Measurements from ENCODE around the gene TMEM132D. TPM values are rescaled to one million over a fixed set of nuclear protein-coding genes. Genes with fewer than 3 reads are reported as not detected.

The TMEM132D gene
- total and polyA plus RNA-seq, 2 of the 8 experiments (the other 6 are each of a cell fraction or from before 2014, with no cell fraction given), result 3.5 to 10.1 TPM

DNA sequence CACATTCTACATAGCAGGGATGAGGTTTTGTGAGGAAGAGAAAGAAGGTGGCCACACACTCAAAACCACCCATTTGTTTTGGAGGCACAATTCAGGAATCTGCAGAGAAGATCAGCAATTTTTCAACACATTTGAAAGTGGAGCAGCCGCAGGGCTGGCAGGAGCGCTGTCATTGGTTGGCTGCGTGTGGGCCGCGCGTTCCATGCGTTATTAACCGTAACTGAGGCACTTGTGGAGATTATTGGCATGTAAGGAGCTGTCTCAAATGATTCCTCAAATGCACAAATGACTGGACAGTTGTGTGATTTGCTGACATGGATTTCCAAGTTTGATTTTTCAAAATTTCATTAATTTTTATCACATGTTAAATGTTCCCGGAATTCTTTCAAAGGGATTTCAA lies 318.5 kb downstream of the TMEM132D start:
- Histone ChIP-seq H2AFZ (ENCODE audit: low read length) (no peak overlapping the region), H3K27me3 (replicated peaks in 1 of 4; ENCODE audit: control insufficient read depth in 3 of 4, extremely low read depth in 1 of 4, insufficient read depth in 3 of 4, low read length in 3 of 4) (no peaks in the 10 kb centered on the region), H2BK5ac (ENCODE audit: low read depth, low read length) (no peak overlapping the region), H3K18ac (ENCODE audit: extremely low read depth, low read length) (no peak overlapping the region), H3K23ac (ENCODE audit: insufficient read length) (no peak overlapping the region), H4K20me1 (replicated peaks in 1 of 2; ENCODE audit: control insufficient read depth in 1 of 2, insufficient read depth in 2 of 2, low read length in 2 of 2) (no peaks in the 10 kb centered on the region), H3K27ac (ENCODE audit: low read depth, low read length) (no peak overlapping the region), H3K9ac (replicated peaks in 1 of 4; ENCODE audit: extremely low read depth in 1 of 4, low read depth in 3 of 4, low read length in 3 of 4) (no peak overlapping the region), H3K36me3 (ENCODE audit: control insufficient read depth in 2 of 4, insufficient read depth in 4 of 4, low read length in 3 of 4) (no peaks in the 10 kb centered on the region; a peak in 1 of 8 replicates), H2BK12ac (ENCODE audit: low read depth, low read length) (no peak overlapping the region), H2AK5ac (ENCODE audit: low read depth, low read length) (no peak overlapping the region), H3K56ac (replicated peaks; ENCODE audit: insufficient read length, low read depth, low read length) (no peak overlapping the region), H3K4me1 (replicated peaks in 1 of 4; ENCODE audit: control insufficient read depth in 3 of 4, insufficient read depth in 4 of 4, low read length in 3 of 4) (no peaks in the 10 kb centered on the region), H3K14ac (ENCODE audit: insufficient read length) (no peak overlapping the region), H4K8ac (ENCODE audit: extremely low read depth, insufficient read depth, low read length) (no peak overlapping the region), H2BK20ac (ENCODE audit: low read length) (no peak overlapping the region), H3K4ac (replicated peaks; ENCODE audit: insufficient read length, low read depth, low read length) (no peak overlapping the region), H2BK15ac (ENCODE audit: low read length) (no peak overlapping the region), H3K9me3 (ENCODE audit: insufficient read depth in 2 of 2, low read depth in 1 of 2, low read length in 1 of 2) (0 out of 4 replicates have a peak, but pooled peaks cover 0 to 3% of the 10 kb centered on the region in 2 experiments), H4K5ac (ENCODE audit: insufficient read length, low read depth, low read length) (no peak overlapping the region), H3K4me2 (ENCODE audit: insufficient read depth in 1 of 2, low read depth in 2 of 2, low read length in 2 of 2) (no peak overlapping the region), H3K23me2 (ENCODE audit: low read depth, low read length) (no peaks in the 10 kb centered on the region), H3K4me3 (ENCODE audit: extremely low read depth in 1 of 4, insufficient read depth in 2 of 4, low read depth in 3 of 4, low read length in 4 of 4) (no peak overlapping the region), H4K91ac (replicated peaks; ENCODE audit: insufficient read length, low read length) (no peak overlapping the region), H3K79me2 (ENCODE audit: control insufficient read depth in 1 of 2, insufficient read depth in 2 of 2, low read length in 2 of 2) (no peaks in the 10 kb centered on the region), H3K79me1 (ENCODE audit: low read depth, low read length) (no peaks in the 10 kb centered on the region; the same call in 1 of the 2 replicates), H2BK120ac (replicated peaks; ENCODE audit: low read depth, low read length) (no peak overlapping the region)
- WGBS, 2 experiments (ENCODE audit: extremely low coverage in 1 of 2, insufficient coverage in 1 of 2, insufficient read length in 1 of 2, insufficient replicate concordance in 2 of 2, low coverage in 1 of 2, low lambda C conversion rate in 2 of 2, missing lambda C conversion rate in 1 of 2), result 99% methylated on average over 9 of the region's 9 CpGs; no CpG with 5 or more reads in 1 of the 2 experiments
- CTCF ChIA-PET (ENCODE audit: partially characterized antibody), result interaction anchor here (0.6 kb wide), 1 partner anchor 418 kb away, joined by 3 read pairs; no protein-coding TSS in a partner anchor
- no peak for TF ChIP-seq SUZ12 (IDR thresholded peaks at IDR 0.05; ENCODE audit: low read length)
- TF ChIP-seq GABPA (IDR thresholded peaks at IDR 0.05; ENCODE audit: borderline replicate concordance, insufficient read depth, low read length), result no peak
- TF ChIP-seq, protein P1, sequence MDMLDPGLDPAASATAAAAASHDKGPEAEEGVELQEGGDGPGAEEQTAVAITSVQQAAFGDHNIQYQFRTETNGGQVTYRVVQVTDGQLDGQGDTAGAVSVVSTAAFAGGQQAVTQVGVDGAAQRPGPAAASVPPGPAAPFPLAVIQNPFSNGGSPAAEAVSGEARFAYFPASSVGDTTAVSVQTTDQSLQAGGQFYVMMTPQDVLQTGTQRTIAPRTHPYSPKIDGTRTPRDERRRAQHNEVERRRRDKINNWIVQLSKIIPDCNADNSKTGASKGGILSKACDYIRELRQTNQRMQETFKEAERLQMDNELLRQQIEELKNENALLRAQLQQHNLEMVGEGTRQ (IDR thresholded peaks at IDR 0.05; ENCODE audit: low read length), result no peak
- no peak for TF ChIP-seq CHD2 (IDR thresholded peaks at IDR 0.05; ENCODE audit: low read length)
- TF ChIP-seq EP300 (IDR thresholded peaks at IDR 0.05; ENCODE audit: borderline replicate concordance in 1 of 2, low read depth in 2 of 2, low read length in 2 of 2), result no peak
- TF ChIP-seq JUND (IDR thresholded peaks at IDR 0.05; ENCODE audit: low read length), result no peak
- TF ChIP-seq, protein P2, sequence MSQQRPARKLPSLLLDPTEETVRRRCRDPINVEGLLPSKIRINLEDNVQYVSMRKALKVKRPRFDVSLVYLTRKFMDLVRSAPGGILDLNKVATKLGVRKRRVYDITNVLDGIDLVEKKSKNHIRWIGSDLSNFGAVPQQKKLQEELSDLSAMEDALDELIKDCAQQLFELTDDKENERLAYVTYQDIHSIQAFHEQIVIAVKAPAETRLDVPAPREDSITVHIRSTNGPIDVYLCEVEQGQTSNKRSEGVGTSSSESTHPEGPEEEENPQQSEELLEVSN (IDR thresholded peaks at IDR 0.05), result no peak
- TF ChIP-seq CEBPB (IDR thresholded peaks at IDR 0.05; ENCODE audit: low read depth, low read length), result no peak
- POLR2A ChIA-PET (ENCODE audit: partially characterized antibody), result no interaction called here
- DNase-seq (ENCODE audit: low read depth in 1 of 2, low spot score in 2 of 2), result no peak
- no peak for FAIRE-seq

All from H1 (cell line).